PC-3 (cell line): Measurements from ENCODE around the gene CFAP73.

Experiments
- EZH2 ChIP-seq: fragments of 300-600 bp; sonication (generic); IDR thresholded peaks from one replicate; pipeline ENCODE4 v1.6.1; 2017; ENCODE audit warnings: antibody characterized with exemption, mild to moderate bottlenecking, low read length; ENCODE audit not compliant: unreplicated experiment
- TF ChIP-seq, protein P1 (sequence below): fragments of 300-600 bp; sonication (generic); conservative IDR thresholded peaks from 2 replicates; pipeline ENCODE4 v1.5.1; 2017; ENCODE audit warnings: antibody characterized with exemption, low read depth, mild to moderate bottlenecking, low read length

DNA sequence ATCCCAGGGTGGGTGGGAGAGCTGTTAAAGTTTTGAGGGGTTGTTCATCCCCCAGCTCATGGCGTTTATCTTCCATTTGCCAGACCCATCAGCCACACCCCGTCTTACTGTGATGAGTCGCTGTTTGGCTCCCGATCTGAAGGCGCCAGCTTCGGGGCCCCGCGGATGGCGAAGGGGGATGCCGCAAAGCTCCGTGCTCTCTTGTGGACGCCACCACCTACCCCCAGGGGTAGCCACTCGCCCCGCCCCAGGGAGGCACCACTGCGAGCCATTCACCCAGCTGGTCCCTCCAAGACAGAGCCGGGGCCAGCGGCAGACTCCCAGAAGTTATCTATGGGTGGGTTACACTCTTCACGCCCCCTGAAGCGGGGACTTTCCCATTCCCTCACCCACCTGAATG is 41.7 kb downstream of the CFAP73 start:
- no peak for TF ChIP-seq EZH2
- TF ChIP-seq, protein P1, sequence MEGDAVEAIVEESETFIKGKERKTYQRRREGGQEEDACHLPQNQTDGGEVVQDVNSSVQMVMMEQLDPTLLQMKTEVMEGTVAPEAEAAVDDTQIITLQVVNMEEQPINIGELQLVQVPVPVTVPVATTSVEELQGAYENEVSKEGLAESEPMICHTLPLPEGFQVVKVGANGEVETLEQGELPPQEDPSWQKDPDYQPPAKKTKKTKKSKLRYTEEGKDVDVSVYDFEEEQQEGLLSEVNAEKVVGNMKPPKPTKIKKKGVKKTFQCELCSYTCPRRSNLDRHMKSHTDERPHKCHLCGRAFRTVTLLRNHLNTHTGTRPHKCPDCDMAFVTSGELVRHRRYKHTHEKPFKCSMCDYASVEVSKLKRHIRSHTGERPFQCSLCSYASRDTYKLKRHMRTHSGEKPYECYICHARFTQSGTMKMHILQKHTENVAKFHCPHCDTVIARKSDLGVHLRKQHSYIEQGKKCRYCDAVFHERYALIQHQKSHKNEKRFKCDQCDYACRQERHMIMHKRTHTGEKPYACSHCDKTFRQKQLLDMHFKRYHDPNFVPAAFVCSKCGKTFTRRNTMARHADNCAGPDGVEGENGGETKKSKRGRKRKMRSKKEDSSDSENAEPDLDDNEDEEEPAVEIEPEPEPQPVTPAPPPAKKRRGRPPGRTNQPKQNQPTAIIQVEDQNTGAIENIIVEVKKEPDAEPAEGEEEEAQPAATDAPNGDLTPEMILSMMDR = no peak
